OCI-LY1 (cell line): ENCODE data around the gene UVSSA.

Experiments
- EZH2 ChIP-seq: fragments of 200-600 bp; sonication (generic), shearing (Covaris generic); IDR thresholded peaks from 2 replicates; pipeline ENCODE4 v1.8.0; 2017; ENCODE audit warnings: borderline replicate concordance, mixed run types, mild to moderate bottlenecking, antibody characterized with exemption, low read length, moderate library complexity, mixed read lengths
- TF ChIP-seq, protein P1 (sequence below): fragments of 200-600 bp; sonication (generic), shearing (Covaris generic); IDR thresholded peaks from 2 replicates; pipeline ENCODE4 v1.5.1; 2017; ENCODE audit warnings: mild to moderate bottlenecking, antibody characterized with exemption, low read length, moderate library complexity, mixed read lengths

GRCh38 chr4:1337376-1337831 is 9.6 kb upstream of the UVSSA start:
- TF ChIP-seq, protein P1, sequence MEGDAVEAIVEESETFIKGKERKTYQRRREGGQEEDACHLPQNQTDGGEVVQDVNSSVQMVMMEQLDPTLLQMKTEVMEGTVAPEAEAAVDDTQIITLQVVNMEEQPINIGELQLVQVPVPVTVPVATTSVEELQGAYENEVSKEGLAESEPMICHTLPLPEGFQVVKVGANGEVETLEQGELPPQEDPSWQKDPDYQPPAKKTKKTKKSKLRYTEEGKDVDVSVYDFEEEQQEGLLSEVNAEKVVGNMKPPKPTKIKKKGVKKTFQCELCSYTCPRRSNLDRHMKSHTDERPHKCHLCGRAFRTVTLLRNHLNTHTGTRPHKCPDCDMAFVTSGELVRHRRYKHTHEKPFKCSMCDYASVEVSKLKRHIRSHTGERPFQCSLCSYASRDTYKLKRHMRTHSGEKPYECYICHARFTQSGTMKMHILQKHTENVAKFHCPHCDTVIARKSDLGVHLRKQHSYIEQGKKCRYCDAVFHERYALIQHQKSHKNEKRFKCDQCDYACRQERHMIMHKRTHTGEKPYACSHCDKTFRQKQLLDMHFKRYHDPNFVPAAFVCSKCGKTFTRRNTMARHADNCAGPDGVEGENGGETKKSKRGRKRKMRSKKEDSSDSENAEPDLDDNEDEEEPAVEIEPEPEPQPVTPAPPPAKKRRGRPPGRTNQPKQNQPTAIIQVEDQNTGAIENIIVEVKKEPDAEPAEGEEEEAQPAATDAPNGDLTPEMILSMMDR, result no peak
- TF ChIP-seq EZH2, result no peak
